ENCODE data around the gene C1orf105.

Gene C1orf105

GRCh38 chr1:172517545-172517944 is 97.1 kb downstream of the C1orf105 start:
- H3K9me3 ChIP-seq (ENCODE audit: control insufficient read depth, insufficient read depth, low read length), result no peaks in the 10 kb centered on the region
- no peaks in the 10 kb centered on the region for H3K27me3 ChIP-seq (ENCODE audit: control insufficient read depth, insufficient read depth, low read length)
- H3K4me3 ChIP-seq (ENCODE audit: low read length), result no peak overlapping the region
- no peaks in the 10 kb centered on the region for H3K4me1 ChIP-seq (ENCODE audit: control insufficient read depth, insufficient read depth, low read length)
- no peak for DNase-seq (ENCODE audit: low read depth, low spot score)
- no CpG with 5 or more reads among the region's 4 CpGs for WGBS (ENCODE audit: insufficient coverage, insufficient read length)
- no peaks in the 10 kb centered on the region for H3K36me3 ChIP-seq (ENCODE audit: control insufficient read depth, insufficient read depth, low read length)
- H3K27ac ChIP-seq (ENCODE audit: low read length), result no peak overlapping the region
